Loucy (cell line): ENCODE measurements around the gene MBP.

Source experiments
- H2AFZ ChIP-seq: fragments of 200-600 bp; sonication (generic); 2 replicates; pipeline ENCODE4 v1.6.0; 2016; ENCODE audit warnings: antibody characterized with exemption, mild to moderate bottlenecking, low read length, moderate library complexity
- H3F3A ChIP-seq: fragments of 200-600 bp; 2 replicates; pipeline ENCODE4 v1.6.0; 2016; ENCODE audit warnings: antibody characterized with exemption, low read depth, mild to moderate bottlenecking
- H3K27me3 ChIP-seq: fragments of 200-600 bp; sonication (generic); 2 replicates; pipeline ENCODE4 v1.6.1; 2014; ENCODE audit warnings: low read length, mild to moderate bottlenecking; ENCODE audit not compliant: insufficient read depth, poor library complexity, severe bottlenecking
- H3K36me3 ChIP-seq: fragments of 200-600 bp; sonication (generic); 2 replicates; pipeline ENCODE4 v1.6.1; 2016; ENCODE audit warnings: low read length; ENCODE audit not compliant: insufficient read depth
- H3K4me1 ChIP-seq: fragments of 200-600 bp; sonication (generic); 2 replicates; pipeline ENCODE4 v1.5.1; 2014; ENCODE audit warnings: low read length, mild to moderate bottlenecking; ENCODE audit not compliant: insufficient read depth, poor library complexity, severe bottlenecking
- H3K4me2 ChIP-seq: fragments of 200-600 bp; sonication (generic); 2 replicates; pipeline ENCODE4 v1.6.0; 2014; ENCODE audit warnings: antibody characterized with exemption, low read length, low read depth, mild to moderate bottlenecking; ENCODE audit not compliant: poor library complexity, severe bottlenecking
- H3K4me3 ChIP-seq: fragments of 200-600 bp; sonication (generic); 2 replicates; pipeline ENCODE4 v1.5.1; 2014; ENCODE audit warnings: low read length, mild to moderate bottlenecking, mixed read lengths; ENCODE audit not compliant: poor library complexity, severe bottlenecking
- H3K79me2 ChIP-seq: fragments of 200-600 bp; sonication (generic); 2 replicates; pipeline ENCODE4 v1.6.1; 2014; ENCODE audit warnings: low read length; ENCODE audit not compliant: insufficient read depth
- H3K9ac ChIP-seq: fragments of 200-600 bp; sonication (generic); 2 replicates; pipeline ENCODE4 v1.6.0; 2014; ENCODE audit warnings: mild to moderate bottlenecking, low read depth, low read length, moderate library complexity; ENCODE audit not compliant: poor library complexity, severe bottlenecking
- H3K9me2 ChIP-seq: fragments of 200-600 bp; sonication (generic); replicated peaks from 2 replicates; pipeline ENCODE4 v1.6.1; 2016; ENCODE audit warnings: low read depth, low read length, mixed read lengths
- H3K9me3 ChIP-seq: fragments of 200-600 bp; sonication (generic); 2 replicates; pipeline ENCODE4 v1.6.1; 2014; ENCODE audit warnings: mild to moderate bottlenecking, antibody characterized with exemption, low read length, low read depth; ENCODE audit not compliant: insufficient read depth
- H4K20me1 ChIP-seq: fragments of 200-600 bp; sonication (generic); 2 replicates; pipeline ENCODE4 v1.6.0; 2014; ENCODE audit warnings: antibody characterized with exemption, low read length, mild to moderate bottlenecking; ENCODE audit not compliant: insufficient read depth, poor library complexity, severe bottlenecking
- CTCF ChIP-seq: fragments of 200-600 bp; sonication (generic); conservative IDR thresholded peaks from 2 replicates; pipeline ENCODE4 v1.5.1; 2014; ENCODE audit warnings: mild to moderate bottlenecking, antibody characterized with exemption, low read length
- EZH2phosphoT487 ChIP-seq: fragments of 200-600 bp; IDR thresholded peaks from 2 replicates; pipeline ENCODE4 v1.6.1; 2018; ENCODE audit warnings: antibody characterized with exemption, mild to moderate bottlenecking, moderate library complexity, borderline replicate concordance

Gene MBP

GRCh38 chr18:77150588-77150987 lies 18.0 kb upstream of the MBP start:
- Histone ChIP-seq H3K4me3 (no peak overlapping the region), H3K4me2 (no peak overlapping the region), H3K9me2 (no peaks in the 10 kb centered on the region), H3K9me3 (no peaks in the 10 kb centered on the region), H2AFZ (no peak overlapping the region), H3K27me3 (no peaks in the 10 kb centered on the region), H4K20me1 (no peaks in the 10 kb centered on the region), H3K4me1 (peaks cover 14% of the 10 kb centered on the region), H3K36me3 (no peaks in the 10 kb centered on the region), H3K9ac (no peak overlapping the region), H3F3A (no peaks in the 10 kb centered on the region), H3K79me2 (no peaks in the 10 kb centered on the region)
- TF ChIP-seq EZH2phosphoT487 (no peak), CTCF (no peak)

DNA sequence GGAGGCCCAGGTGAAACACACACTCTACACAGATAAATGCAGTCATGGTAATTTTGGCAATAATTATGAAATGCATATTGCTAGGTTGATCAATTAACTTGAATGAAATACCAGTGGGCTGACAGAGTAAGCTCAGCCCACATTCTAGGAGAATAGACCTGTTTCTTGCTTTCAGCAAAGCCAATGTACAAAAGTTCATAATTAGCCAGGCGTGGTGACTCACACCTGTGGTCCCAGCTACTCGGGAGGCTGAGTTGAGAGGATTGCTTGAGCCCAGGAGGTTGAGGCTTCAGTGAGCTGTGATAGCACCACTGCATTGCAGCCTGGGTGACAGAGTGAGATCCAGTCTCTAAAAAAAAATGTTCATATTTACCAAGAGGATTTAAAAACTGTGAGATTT lies 15.7 kb upstream of the MBP start:
- no peaks in the 10 kb centered on the region for H3F3A ChIP-seq

GRCh38 chr18:77147418-77147852 lies 14.9 kb upstream of the MBP start:
- no peaks in the 10 kb centered on the region for H3K79me2 ChIP-seq
- no peak overlapping the region for H2AFZ ChIP-seq
- no peaks in the 10 kb centered on the region for H3K27me3 ChIP-seq
- no peak overlapping the region for H3K4me3 ChIP-seq
- H3K9me2 ChIP-seq: no peaks in the 10 kb centered on the region
- peak overlapping the region; percentile 16 for H3K4me2 ChIP-seq
- H3K4me1 ChIP-seq: peaks cover 14% of the 10 kb centered on the region
- H3F3A ChIP-seq: no peaks in the 10 kb centered on the region
- peak overlapping the region; percentile 7 for H3K9ac ChIP-seq
- TF ChIP-seq EZH2phosphoT487 (no peak), CTCF (no peak)
- peaks cover 12% of the 10 kb centered on the region; the same call in 1 of the 2 replicates for H3K9me3 ChIP-seq
- H4K20me1 ChIP-seq: no peaks in the 10 kb centered on the region
- no peaks in the 10 kb centered on the region for H3K36me3 ChIP-seq

More for the DNA sequence above, 15.7 kb upstream of the MBP start:
- Histone ChIP-seq H4K20me1 (no peaks in the 10 kb centered on the region), H3K36me3 (no peaks in the 10 kb centered on the region), H3K9me3 (peaks cover 10% of the 10 kb centered on the region; the same call in 1 of the 2 replicates), H3K4me3 (no peak overlapping the region), H3K79me2 (no peaks in the 10 kb centered on the region), H2AFZ (no peak overlapping the region), H3K9me2 (no peaks in the 10 kb centered on the region), H3K4me1 (peaks cover 14% of the 10 kb centered on the region), H3K4me2 (no peak overlapping the region), H3K27me3 (no peaks in the 10 kb centered on the region), H3K9ac (no peak overlapping the region)
- TF ChIP-seq EZH2phosphoT487 (no peak), CTCF (no peak)
